K562 (cell line): ENCODE results near the gene SAMD10. TPM values are rescaled to one million over a fixed set of nuclear protein-coding genes. Genes with fewer than 3 reads are reported as not detected.

Experiments
- ATF6 ChIP-seq: sonication (generic); formaldehyde crosslinking; IDR thresholded peaks from 2 replicates; pipeline ENCODE4 v1.4.0; 2020; ENCODE audit warnings: mild to moderate bottlenecking, missing genetic modification reagents
- CBX2 ChIP-seq: fragments of 200-600 bp; sonication (generic); IDR thresholded peaks from one replicate; pipeline ENCODE4 v1.6.1; 2012; ENCODE audit warnings: mild to moderate bottlenecking, low read length, inconsistent platforms; ENCODE audit not compliant: insufficient read depth, poor library complexity, severe bottlenecking
- EGR1 ChIP-seq: fragments of 450-650 bp; conservative IDR thresholded peaks from 2 replicates; pipeline ENCODE4 v1.6.1; 2017; ENCODE audit warnings: mild to moderate bottlenecking
- ELF1 ChIP-seq: fragments of 200-800 bp; sonication (Bioruptor generic); IDR thresholded peaks from 2 replicates; pipeline ENCODE4 v1.6.1; 2016; ENCODE audit warnings: missing genetic modification characterization, missing compliant biosample characterization
- FIP1L1 ChIP-seq: fragments of 200-400 bp; formaldehyde crosslinking; IDR thresholded peaks from 2 replicates; pipeline ENCODE4 v1.6.1; 2018; ENCODE audit warnings: mild to moderate bottlenecking, low read depth, low read length; ENCODE audit not compliant: poor library complexity, severe bottlenecking
- GATAD2B ChIP-seq: fragments of 450-650 bp; IDR thresholded peaks from 2 replicates; pipeline ENCODE4 v1.6.1; 2017; ENCODE audit warnings: mild to moderate bottlenecking, borderline replicate concordance
- HDAC2 ChIP-seq: fragments of 450-650 bp; IDR thresholded peaks from 2 replicates; pipeline ENCODE4 v1.6.1; 2016; ENCODE audit warnings: mild to moderate bottlenecking
- ILK ChIP-seq: fragments of 450-650 bp; IDR thresholded peaks from 2 replicates; pipeline ENCODE4 v1.6.1; 2016; ENCODE audit warnings: missing genetic modification characterization, low read depth, mild to moderate bottlenecking, missing compliant biosample characterization, moderate library complexity, borderline replicate concordance
- KDM2B ChIP-seq: fragments of 250-450 bp; sonication (Bioruptor Pico); IDR thresholded peaks from 2 replicates; pipeline ENCODE4 v1.8.0; 2021; ENCODE audit warnings: mild to moderate bottlenecking, moderate library complexity
- MCM2 ChIP-seq: fragments of 450-650 bp; IDR thresholded peaks from 2 replicates; pipeline ENCODE4 v1.6.1; 2017; ENCODE audit warnings: low read depth, mild to moderate bottlenecking
- MCM7 ChIP-seq, 2 experiments: fragments of 450-650 bp; IDR thresholded peaks; 2 replicates each; pipeline ENCODE4 v1.6.1; 2016 to 2018
- NFE2 ChIP-seq: IDR thresholded peaks from 2 replicates; pipeline ENCODE4 v1.6.1; 2014; ENCODE audit warnings: antibody characterized with exemption, low read depth
- OTX1 ChIP-seq: fragments of 450-650 bp; formaldehyde crosslinking; IDR thresholded peaks from 2 replicates; pipeline ENCODE4 v1.4.0; 2022; ENCODE audit warnings: mild to moderate bottlenecking
- PML ChIP-seq: IDR thresholded peaks from 2 replicates; pipeline ENCODE4 v1.6.1; 2012; ENCODE audit warnings: low read length, inconsistent platforms
- POLR3G ChIP-seq: IDR thresholded peaks from 2 replicates; pipeline ENCODE4 v1.6.1; 2011; ENCODE audit not compliant: insufficient read length, insufficient replicate concordance; ENCODE audit errors: extremely low read depth
- PTBP1 ChIP-seq: fragments of 200-400 bp; formaldehyde crosslinking; IDR thresholded peaks from 2 replicates; pipeline ENCODE4 v1.6.1; 2017; ENCODE audit warnings: low read depth, low read length
- RBM22 ChIP-seq: fragments of 200-400 bp; formaldehyde crosslinking; IDR thresholded peaks from 2 replicates; pipeline ENCODE4 v1.6.1; 2018; ENCODE audit warnings: low read length, low read depth; ENCODE audit not compliant: poor library complexity, severe bottlenecking
- SP1 ChIP-seq: sonication (generic); formaldehyde crosslinking; IDR thresholded peaks from 2 replicates; pipeline ENCODE4 v1.8.1; 2022; ENCODE audit warnings: mild to moderate bottlenecking, missing genetic modification reagents
- TFAP4 ChIP-seq: sonication (generic); formaldehyde crosslinking; IDR thresholded peaks from 2 replicates; pipeline ENCODE4 v1.8.0; 2022; ENCODE audit warnings: missing genetic modification reagents, mild to moderate bottlenecking, moderate library complexity, borderline replicate concordance
- ZNF583 ChIP-seq: fragments of 250-450 bp; sonication (Bioruptor Pico); IDR thresholded peaks from 2 replicates; pipeline ENCODE4 v1.4.0; 2020
- ZNF639 ChIP-seq, 2 experiments: fragments of 200-800 bp in 1 of 2; sonication (Bioruptor generic) in 1 of 2; sonication (generic) in 1 of 2; formaldehyde crosslinking in 1 of 2; IDR thresholded peaks in 1 of 2; conservative IDR thresholded peaks in 1 of 2; 2 replicates each; pipeline versions ENCODE4 v1.5.0 to v1.6.1; 2016 to 2020; ENCODE audit warnings: missing compliant biosample characterization in 1 of 2, missing genetic modification characterization in 1 of 2, missing genetic modification reagents in 1 of 2
- polyA plus RNA-seq, 8 experiments: library from polyadenylated mRNA; depleted of rRNA in 4 of 8; stranded (reverse) in 5 of 8; unstranded in 3 of 8; fragments of >200 nt; fragmentation: Nextera tagmentation in 2 of 8; fragmentation: Illumina TruSeq in 1 of 8; extraction: Ambion mirVana in 2 of 8; extraction: Trizol in 1 of 8; gene quantifications; 2 replicates each; pipeline versions ENCODE4 v1.2.1 to v1.2.3, GENCODE V29; 2011 to 2014; ENCODE audit warnings: inconsistent platforms in 1 of 8, missing spikeins in 1 of 8
- total RNA-seq, 7 experiments: library from RNA; depleted of rRNA in 6 of 7; stranded (reverse); fragments of >200 nt in 6 of 7; fragmentation: Illumina TruSeq in 2 of 7; extraction: Trizol in 2 of 7; gene quantifications; 2 replicates each; pipeline versions ENCODE4 v1.2.1 to v1.2.3, GENCODE V29; 2011 to 2021; ENCODE audit warnings: low replicate concordance in 1 of 7
- TF ChIP-seq, protein P1 (sequence below): fragments of 250-450 bp; sonication (Bioruptor Pico); IDR thresholded peaks from 2 replicates; pipeline ENCODE4 v1.5.1; 2021; ENCODE audit warnings: mild to moderate bottlenecking

Gene SAMD10
- total and polyA plus RNA-seq, 9 of the 15 experiments (the other 6 are each of a cell fraction or from before 2014, with no cell fraction given): 0.37 to 15.2 (median 4.8) TPM

- no peak for TF ChIP-seq PTBP1
- no peak; the same call in 1 of the 2 replicates for TF ChIP-seq EGR1
- TF ChIP-seq OTX1: no peak
- peak; percentile 79; the same call in 1 of the 2 replicates for TF ChIP-seq PML
- peak; percentile 97 for TF ChIP-seq ELF1 (tag)
- TF ChIP-seq ZNF639 (CRISPR knock-in tag; conservative IDR thresholded peaks at IDR 0.05 in 1 of 2, IDR thresholded peaks at IDR 0.05 in 1 of 2): peak in 1 of 2 experiments; percentile 88; a peak in 2 of 4 replicates
- TF ChIP-seq ZNF583 (CRISPR knock-in tag): no peak
- peak; percentile 70; the same call in 1 of the 2 replicates for TF ChIP-seq HDAC2
- peak; percentile 99 for TF ChIP-seq SP1 (CRISPR knock-in tag)
- no peak for TF ChIP-seq MCM2
- no peak for TF ChIP-seq NFE2
- no peak for TF ChIP-seq MCM7 (IDR thresholded peaks at IDR 0.05)
- TF ChIP-seq FIP1L1: no peak
- TF ChIP-seq RBM22: no peak
- no peak for TF ChIP-seq ILK
- TF ChIP-seq TFAP4 (CRISPR knock-in tag): peak; percentile 89
- TF ChIP-seq, protein P1, sequence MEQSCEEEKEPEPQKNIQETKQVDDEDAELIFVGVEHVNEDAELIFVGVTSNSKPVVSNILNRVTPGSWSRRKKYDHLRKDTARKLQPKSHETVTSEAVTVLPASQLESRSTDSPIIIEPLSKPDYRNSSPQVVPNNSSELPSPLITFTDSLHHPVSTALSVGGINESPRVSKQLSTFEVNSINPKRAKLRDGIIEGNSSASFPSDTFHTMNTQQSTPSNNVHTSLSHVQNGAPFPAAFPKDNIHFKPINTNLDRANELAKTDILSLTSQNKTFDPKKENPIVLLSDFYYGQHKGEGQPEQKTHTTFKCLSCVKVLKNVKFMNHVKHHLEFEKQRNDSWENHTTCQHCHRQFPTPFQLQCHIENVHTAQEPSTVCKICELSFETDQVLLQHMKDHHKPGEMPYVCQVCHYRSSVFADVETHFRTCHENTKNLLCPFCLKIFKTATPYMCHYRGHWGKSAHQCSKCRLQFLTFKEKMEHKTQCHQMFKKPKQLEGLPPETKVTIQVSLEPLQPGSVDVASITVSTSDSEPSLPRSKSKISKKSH (CRISPR knock-in tag): no peak
- TF ChIP-seq GATAD2B: 0 out of 2 replicates have a peak, but pooled peaks have one; percentile 51
- TF ChIP-seq CBX2: no peak
- TF ChIP-seq KDM2B (CRISPR knock-in tag): peak; percentile 81
- TF ChIP-seq ATF6: no peak; the same call in 1 of the 2 replicates
- TF ChIP-seq POLR3G: no peak
Observed at GRCh38 chr20:63980806-63981728, 1.6 kb upstream of the SAMD10 start, which contains the start of gene PRPF6 (continued).
